ENCODE data around the gene PIK3CA. TPM values are rescaled to one million over a fixed set of nuclear protein-coding genes. Genes with fewer than 3 reads are reported as not detected.
A peak's percentile ranks its signal among the peaks of the same experiment; 100 is the strongest.
"Not testable (repeated sequence)": the region's sequence is repeated elsewhere in the genome, so short reads cannot be mapped to it uniquely, and the experiment has no call there.

Gene PIK3CA
- total and polyA plus RNA-seq, 7 donors, result 5.6 to 24.4 (median 18.7) TPM

- Histone ChIP-seq H3K9me3 (no peaks in the 10 kb centered on the region), H3K4me3 (no peak overlapping the region), H3K4me1 (no peaks in the 10 kb centered on the region), H3K27ac (no peak overlapping the region), H3K27me3 (ENCODE audit: insufficient read depth in 3 of 3, low read length in 2 of 3) (no peaks in the 10 kb centered on the region), H3K36me3 (ENCODE audit: insufficient read depth in 1 of 2, low read depth in 1 of 2) (no peaks in the 10 kb centered on the region)
- ATAC-seq (no peak), DNase-seq (no peak)
- 96 to 98% (median 97%) methylated on average over 3 of the region's 3 CpGs for WGBS, 3 donors
- TF ChIP-seq CTCF (IDR thresholded peaks at IDR 0.05), result no peak
- intact Hi-C loops (cut with DNase I), result no loop called here
Observed at GRCh38 chr3:179247289-179248015, 99.3 kb downstream of the PIK3CA start.

- no peak for TF ChIP-seq CTCF (IDR thresholded peaks at IDR 0.05)
- Histone ChIP-seq H3K27me3 (ENCODE audit: insufficient read depth in 3 of 3, low read length in 2 of 3) (no peaks in the 10 kb centered on the region), H3K9me3 (no peaks in the 10 kb centered on the region), H3K36me3 (ENCODE audit: insufficient read depth in 1 of 2, low read depth in 1 of 2) (no peaks in the 10 kb centered on the region), H3K4me1 (no peaks in the 10 kb centered on the region), H3K27ac (no peak within 1 kb of the TSS), H3K4me3 (no peak within 1 kb of the TSS)
- DNase-seq, result no peak
- no peak for ATAC-seq
- intact Hi-C loops (cut with DNase I), result no loop called here
- 93 to 94% (median 93%) methylated on average over 6 of the region's 6 CpGs for WGBS, 3 donors
Observed at GRCh38 chr3:179250803-179251476, 102.8 kb downstream of the PIK3CA start, which contains the start of gene KCNMB3. Gene KCNMB3, minus strand, starts transcription at chr3:179251114. Its CDS starts 124 bp downstream, at chr3:179250990.

- Histone ChIP-seq H3K27ac (no peak overlapping the region), H3K9me3 (no peaks in the 10 kb centered on the region), H3K4me1 (no peaks in the 10 kb centered on the region), H3K27me3 (ENCODE audit: insufficient read depth in 3 of 3, low read length in 2 of 3) (no peaks in the 10 kb centered on the region), H3K36me3 (ENCODE audit: insufficient read depth in 1 of 2, low read depth in 1 of 2) (no peaks in the 10 kb centered on the region), H3K4me3 (no peak overlapping the region)
- 92 to 96% (median 94%) methylated on average over 2 of the region's 2 CpGs for WGBS, 3 donors
- DNase-seq (no peak), ATAC-seq (no peak)
- no peak for TF ChIP-seq CTCF (IDR thresholded peaks at IDR 0.05)
- intact Hi-C loops (cut with DNase I), result no loop called here
Observed at GRCh38 chr3:179256813-179257212, 108.7 kb downstream of the PIK3CA start.

GRCh38 chr3:179257742-179258141 lies 109.6 kb downstream of the PIK3CA start:
- ATAC-seq; H3K36me3 ChIP-seq (ENCODE audit: insufficient read depth in 1 of 2, low read depth in 1 of 2); intact Hi-C loops (cut with DNase I); H3K9me3 ChIP-seq; DNase-seq; H3K27ac ChIP-seq; H3K4me1 ChIP-seq; H3K27me3 ChIP-seq (ENCODE audit: insufficient read depth in 3 of 3, low read length in 2 of 3); H3K4me3 ChIP-seq: not testable (repeated sequence)
- WGBS, 3 donors, result 93 to 97% (median 94%) methylated on average over 11 of the region's 11 CpGs

- TF ChIP-seq CTCF (IDR thresholded peaks at IDR 0.05), result no peak
- no peaks in the 10 kb centered on the region for H3K27me3 ChIP-seq (ENCODE audit: insufficient read depth in 3 of 3, low read length in 2 of 3)
- H3K27ac ChIP-seq, result no peak overlapping the region
- no peaks in the 10 kb centered on the region for H3K4me1 ChIP-seq
- no peak for ATAC-seq
- DNase-seq, result no peak
- intact Hi-C loops (cut with DNase I), result no loop called here
- no peaks in the 10 kb centered on the region for H3K9me3 ChIP-seq
- H3K4me3 ChIP-seq, result no peak overlapping the region
- 77 to 87% (median 85%) methylated on average over 5 of the region's 5 CpGs for WGBS, 3 donors
- no peaks in the 10 kb centered on the region for H3K36me3 ChIP-seq (ENCODE audit: insufficient read depth in 1 of 2, low read depth in 1 of 2)
Observed at GRCh38 chr3:179258820-179259219, 110.7 kb downstream of the PIK3CA start.

GRCh38 chr3:179259959-179260756 lies 112.0 kb downstream of the PIK3CA start:
- H3K27me3 ChIP-seq (ENCODE audit: insufficient read depth in 3 of 3, low read length in 2 of 3); H3K27ac ChIP-seq; H3K36me3 ChIP-seq (ENCODE audit: insufficient read depth in 1 of 2, low read depth in 1 of 2); H3K4me1 ChIP-seq; ATAC-seq; intact Hi-C loops (cut with DNase I); DNase-seq; H3K9me3 ChIP-seq: not testable (repeated sequence)
- WGBS, 3 donors, result 97 to 99% (median 97%) methylated on average over 9 of the region's 9 CpGs
- peak overlapping the region; percentile 89 for H3K4me3 ChIP-seq
